KOPT-K1 (cell line): ENCODE results near the gene F10.

Experiments
- H3K27ac ChIP-seq: fragments of 200-600 bp; sonication (generic); 2 replicates; pipeline ENCODE4 v1.5.1; 2016; ENCODE audit warnings: antibody characterized with exemption, mild to moderate bottlenecking, low read depth, low read length; ENCODE audit not compliant: poor library complexity, severe bottlenecking
- H3K36me3 ChIP-seq: fragments of 200-600 bp; sonication (generic); 2 replicates; pipeline ENCODE4 v1.5.1; 2017; ENCODE audit warnings: antibody characterized with exemption, mild to moderate bottlenecking, low read length, moderate library complexity; ENCODE audit not compliant: insufficient read depth
- H3K9me3 ChIP-seq: fragments of 200-600 bp; sonication (generic); 2 replicates; pipeline ENCODE4 v1.5.1; 2017; ENCODE audit warnings: antibody characterized with exemption, low read length, mild to moderate bottlenecking; ENCODE audit not compliant: insufficient read depth, poor library complexity, severe bottlenecking

The F10 gene

DNA sequence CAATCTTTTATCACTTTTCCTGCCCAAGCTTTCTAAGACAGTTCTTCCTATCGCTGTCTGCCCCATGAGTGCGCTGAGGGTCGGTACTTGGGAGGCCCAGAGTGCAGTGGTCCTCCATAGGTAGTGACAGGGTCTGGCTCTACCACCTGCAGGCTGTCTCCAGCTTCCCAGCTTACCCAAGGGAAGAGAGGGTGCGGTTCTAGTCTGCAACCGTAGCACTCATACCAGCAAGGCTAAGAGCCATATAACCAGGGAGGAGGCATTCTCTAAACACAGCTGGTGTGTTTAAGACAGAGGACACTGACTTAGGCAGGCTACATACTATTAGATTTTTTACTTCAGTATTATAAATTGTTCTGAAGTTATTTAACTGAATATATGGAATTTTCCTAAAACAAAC is 44.1 kb downstream of the F10 start:
- H3K36me3 ChIP-seq, result peaks cover 37% of the 10 kb centered on the region
- peak overlapping the region; percentile 52 for H3K27ac ChIP-seq
- peaks cover 6% of the 10 kb centered on the region for H3K9me3 ChIP-seq

DNA sequence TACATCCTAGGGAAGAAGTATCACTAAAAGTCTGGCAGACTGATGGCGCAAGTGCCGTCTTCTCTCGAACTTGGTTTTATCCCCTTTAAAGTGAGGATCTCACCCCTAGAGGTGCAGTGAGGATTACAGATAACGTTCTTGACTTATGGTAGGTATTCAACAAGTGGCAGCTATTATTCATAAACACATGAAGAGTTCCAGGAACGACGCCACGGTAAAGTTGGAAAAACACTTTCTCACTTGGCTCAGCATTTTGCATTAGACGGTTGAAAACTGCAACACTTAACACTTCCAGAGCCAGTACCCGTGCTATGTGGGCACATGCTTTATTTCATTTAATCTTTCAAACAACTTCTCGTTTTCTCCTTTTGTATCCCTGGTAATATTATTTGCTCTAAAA is 44.6 kb downstream of the F10 start:
- peaks cover 42% of the 10 kb centered on the region for H3K36me3 ChIP-seq
- H3K9me3 ChIP-seq, result peaks cover 6% of the 10 kb centered on the region
- no peak overlapping the region for H3K27ac ChIP-seq

DNA sequence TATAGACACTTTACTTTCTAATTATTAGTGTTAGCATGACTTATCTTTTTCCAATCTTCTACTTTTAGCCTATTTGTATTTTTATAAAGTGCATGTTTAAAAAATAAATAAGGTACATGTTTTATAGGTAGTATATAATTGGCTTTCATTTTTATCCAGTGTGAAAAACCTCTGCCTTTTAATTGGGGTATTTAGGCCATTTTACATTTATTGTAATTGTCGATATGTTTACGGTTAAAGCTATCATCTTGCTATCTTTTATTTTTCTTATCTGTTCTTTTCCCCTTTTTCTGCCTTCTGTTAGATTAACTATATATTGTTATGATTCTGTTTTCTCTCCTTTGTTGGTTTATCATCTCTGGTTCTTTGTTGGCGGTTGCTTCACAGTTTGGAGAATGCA is 45.0 kb downstream of the F10 start:
- Histone ChIP-seq H3K9me3 (peaks cover 6% of the 10 kb centered on the region), H3K27ac (no peak overlapping the region), H3K36me3 (peaks cover 46% of the 10 kb centered on the region)

DNA sequence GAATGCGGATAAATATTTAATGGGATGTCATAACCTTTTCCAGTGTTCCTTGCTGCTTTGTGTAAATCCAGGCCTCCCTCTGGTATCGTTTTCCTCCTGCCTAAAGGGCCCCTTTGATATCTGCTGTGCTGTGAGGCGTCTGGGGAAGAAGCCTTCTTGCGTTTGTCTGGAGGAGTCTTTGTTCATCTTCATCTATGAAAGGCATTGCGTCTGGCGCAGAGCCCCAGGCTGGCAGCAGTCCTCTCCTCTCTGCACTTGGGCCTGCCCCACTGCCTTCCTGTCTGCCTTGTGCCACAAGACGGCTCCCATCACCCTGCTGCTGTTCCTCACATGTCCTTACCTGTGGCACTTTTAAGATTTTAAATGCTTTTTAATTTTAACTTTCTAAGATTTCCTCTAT is 45.6 kb downstream of the F10 start:
- Histone ChIP-seq H3K36me3 (peaks cover 52% of the 10 kb centered on the region), H3K27ac (no peak overlapping the region), H3K9me3 (peaks cover 6% of the 10 kb centered on the region)

DNA sequence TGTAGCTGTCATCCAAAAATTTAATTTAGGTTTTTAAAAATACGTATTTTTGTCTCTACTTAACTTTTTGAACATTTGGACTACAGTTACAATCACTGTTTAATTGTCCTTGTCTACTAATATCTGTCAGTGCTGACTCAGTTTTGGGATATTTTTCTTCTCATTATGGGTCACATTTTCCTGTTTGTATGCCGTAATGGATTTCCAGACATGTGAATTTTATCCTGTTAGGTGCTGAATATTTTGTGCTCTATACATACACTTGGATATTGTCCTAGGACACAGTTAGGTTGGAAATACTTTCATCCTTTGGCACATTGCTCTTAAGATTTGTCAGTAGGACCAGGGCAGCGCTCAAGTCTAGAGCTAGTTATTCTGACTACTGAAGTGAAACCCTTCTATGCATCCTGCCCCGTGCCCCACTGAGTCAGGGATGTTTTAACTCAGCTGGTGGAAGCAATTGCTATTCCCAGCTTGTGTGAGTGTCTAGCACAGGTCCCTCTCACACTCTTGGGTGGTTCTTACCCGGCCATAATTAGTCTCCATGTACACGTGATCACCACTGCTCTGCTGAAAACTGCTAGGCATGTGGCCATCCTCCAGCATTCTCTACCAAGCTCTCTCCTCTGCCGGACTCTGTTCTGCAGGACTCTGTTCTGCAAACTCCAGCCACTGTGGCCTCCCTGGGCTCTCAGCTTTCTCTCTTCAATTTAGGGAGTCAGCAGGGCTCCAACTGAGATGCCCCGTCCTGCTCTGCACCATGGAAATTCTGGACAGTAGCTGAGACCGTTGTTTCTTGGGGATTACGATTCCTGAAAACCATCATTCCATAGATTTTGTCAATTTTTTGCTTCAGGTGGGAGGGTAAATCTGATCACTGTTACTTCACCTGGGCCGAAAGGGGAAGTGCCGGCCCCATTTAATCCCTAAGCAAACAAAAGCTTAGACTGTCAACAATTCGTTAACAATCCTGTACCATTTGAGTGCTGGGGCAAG is 47.0 kb downstream of the F10 start:
- Histone ChIP-seq H3K27ac (no peak overlapping the region), H3K9me3 (peaks cover 6% of the 10 kb centered on the region), H3K36me3 (peaks cover 65% of the 10 kb centered on the region)

DNA sequence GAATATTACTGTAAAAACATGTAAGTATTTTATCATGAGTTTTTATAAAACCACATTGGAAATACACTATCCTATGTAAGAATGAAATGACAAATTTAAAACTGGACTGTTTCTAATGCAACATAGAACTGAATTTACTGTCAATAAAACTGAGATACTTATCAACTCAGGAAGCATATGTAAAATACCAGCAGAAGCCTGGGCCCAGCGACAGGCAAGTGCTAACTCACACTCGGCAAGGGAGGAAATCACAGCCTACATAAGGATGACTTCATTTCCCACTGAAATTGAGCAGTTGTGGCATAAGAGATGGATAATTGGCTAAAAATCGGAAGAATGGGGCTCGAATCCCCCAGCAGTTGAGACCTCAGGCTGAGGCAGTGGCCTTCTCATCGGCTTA is 47.9 kb downstream of the F10 start:
- peaks cover 74% of the 10 kb centered on the region for H3K36me3 ChIP-seq
- H3K27ac ChIP-seq, result no peak overlapping the region
- H3K9me3 ChIP-seq, result peaks cover 6% of the 10 kb centered on the region

DNA sequence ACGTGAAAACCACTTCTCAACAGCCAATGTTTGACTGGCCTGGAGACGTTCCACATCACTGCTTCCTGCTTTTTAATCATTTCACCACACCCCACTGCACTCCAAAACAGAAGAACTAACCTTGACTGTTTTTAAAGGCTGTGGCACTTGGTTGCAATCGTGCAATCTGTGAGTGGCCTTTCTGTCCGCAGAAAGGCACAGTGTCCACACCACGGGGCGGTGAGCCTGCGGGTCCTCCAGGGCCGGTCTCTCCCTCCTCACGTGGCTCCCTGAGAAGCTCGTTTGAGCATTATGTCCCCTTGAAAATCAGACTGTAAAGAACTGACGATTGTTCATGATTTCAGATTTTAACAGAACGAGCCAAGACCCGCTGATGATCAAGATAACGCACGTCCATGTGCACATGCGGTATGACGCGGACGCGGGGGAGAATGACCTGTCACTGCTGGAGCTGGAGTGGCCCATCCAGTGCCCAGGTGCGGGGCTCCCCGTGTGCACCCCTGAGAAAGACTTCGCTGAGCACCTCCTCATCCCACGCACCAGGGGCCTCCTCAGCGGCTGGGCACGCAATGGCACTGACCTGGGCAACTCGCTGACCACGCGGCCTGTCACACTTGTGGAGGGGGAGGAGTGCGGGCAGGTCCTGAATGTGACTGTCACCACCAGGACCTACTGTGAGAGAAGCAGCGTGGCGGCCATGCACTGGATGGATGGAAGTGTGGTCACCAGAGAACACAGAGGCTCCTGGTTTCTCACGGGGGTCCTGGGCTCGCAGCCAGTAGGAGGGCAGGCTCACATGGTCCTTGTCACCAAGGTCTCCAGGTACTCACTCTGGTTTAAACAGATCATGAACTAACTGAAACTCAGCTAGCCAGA is 48.9 kb downstream of the F10 start:
- Histone ChIP-seq H3K9me3 (peaks cover 6% of the 10 kb centered on the region), H3K36me3 (peaks cover 84% of the 10 kb centered on the region), H3K27ac (no peak overlapping the region)

DNA sequence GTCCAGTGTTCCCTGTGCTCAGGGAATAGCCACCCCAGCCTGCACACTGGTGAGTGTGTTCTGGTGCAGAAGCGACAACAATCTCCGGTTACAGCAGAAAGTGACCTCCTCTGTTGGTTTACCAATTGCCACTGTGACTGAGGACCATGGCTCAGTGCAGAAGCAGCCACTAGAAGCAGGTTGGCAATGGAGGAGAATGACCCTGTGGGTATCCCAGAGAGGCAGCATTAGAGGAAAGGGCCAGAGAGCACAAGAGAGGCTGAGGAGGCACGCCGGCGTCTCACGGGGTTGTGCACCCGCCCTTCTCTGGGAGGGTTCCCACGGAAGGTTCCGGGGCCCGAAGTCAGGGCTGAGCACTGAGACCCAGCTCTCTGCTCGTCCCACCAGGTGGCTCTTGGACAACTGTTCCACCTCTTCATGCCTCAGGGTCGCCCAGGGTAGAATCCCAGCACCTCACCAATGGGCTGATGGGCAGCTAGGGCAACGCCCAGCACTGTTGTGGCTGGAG is 49.9 kb downstream of the F10 start:
- no peak overlapping the region for H3K27ac ChIP-seq
- peaks cover 94% of the 10 kb centered on the region for H3K36me3 ChIP-seq
- H3K9me3 ChIP-seq, result peaks cover 6% of the 10 kb centered on the region

DNA sequence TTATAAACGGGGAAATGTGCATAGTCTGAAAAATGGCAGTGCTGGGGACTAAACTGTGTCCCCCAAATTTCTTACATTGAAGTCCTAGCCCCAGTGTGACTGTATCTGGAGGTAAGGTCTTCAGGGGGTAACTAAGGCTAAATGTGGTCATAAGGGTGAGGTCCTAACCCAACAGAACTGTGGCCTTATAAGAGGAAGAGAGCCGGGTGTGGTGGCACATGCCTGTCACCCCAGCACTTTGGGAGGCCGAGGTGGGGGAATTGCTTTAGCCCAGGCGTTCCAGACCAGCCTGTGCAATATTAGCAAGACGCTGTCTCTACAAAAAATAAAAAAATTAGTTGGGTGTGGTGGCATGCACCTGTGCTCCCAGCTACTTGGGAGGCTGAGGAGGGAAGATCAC is 53.7 kb downstream of the F10 start:
- Histone ChIP-seq H3K36me3 (peaks cover 98% of the 10 kb centered on the region), H3K9me3 (no peaks in the 10 kb centered on the region), H3K27ac (no peak overlapping the region)

DNA sequence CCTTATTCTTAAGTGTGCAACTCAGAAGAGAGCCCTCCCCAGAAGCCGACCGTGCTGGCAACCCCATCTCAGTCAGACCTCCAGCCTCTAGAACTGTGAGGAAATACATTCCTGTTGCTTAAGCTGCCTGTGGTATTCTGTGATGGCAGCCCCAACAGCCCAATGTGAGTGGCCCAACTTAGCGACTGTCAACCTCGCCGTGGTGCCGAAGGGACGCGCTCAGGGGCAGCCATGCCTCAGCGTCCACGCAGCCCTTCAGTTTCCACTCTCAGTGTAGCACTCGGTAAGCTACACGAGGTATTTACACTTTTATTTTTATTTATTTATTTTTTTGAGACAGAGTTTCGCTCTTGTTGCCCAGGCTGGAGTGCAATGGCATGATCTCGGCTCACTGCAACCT is 54.2 kb downstream of the F10 start:
- H3K27ac ChIP-seq, result no peak overlapping the region
- no peaks in the 10 kb centered on the region for H3K9me3 ChIP-seq
- peaks cover 98% of the 10 kb centered on the region for H3K36me3 ChIP-seq

DNA sequence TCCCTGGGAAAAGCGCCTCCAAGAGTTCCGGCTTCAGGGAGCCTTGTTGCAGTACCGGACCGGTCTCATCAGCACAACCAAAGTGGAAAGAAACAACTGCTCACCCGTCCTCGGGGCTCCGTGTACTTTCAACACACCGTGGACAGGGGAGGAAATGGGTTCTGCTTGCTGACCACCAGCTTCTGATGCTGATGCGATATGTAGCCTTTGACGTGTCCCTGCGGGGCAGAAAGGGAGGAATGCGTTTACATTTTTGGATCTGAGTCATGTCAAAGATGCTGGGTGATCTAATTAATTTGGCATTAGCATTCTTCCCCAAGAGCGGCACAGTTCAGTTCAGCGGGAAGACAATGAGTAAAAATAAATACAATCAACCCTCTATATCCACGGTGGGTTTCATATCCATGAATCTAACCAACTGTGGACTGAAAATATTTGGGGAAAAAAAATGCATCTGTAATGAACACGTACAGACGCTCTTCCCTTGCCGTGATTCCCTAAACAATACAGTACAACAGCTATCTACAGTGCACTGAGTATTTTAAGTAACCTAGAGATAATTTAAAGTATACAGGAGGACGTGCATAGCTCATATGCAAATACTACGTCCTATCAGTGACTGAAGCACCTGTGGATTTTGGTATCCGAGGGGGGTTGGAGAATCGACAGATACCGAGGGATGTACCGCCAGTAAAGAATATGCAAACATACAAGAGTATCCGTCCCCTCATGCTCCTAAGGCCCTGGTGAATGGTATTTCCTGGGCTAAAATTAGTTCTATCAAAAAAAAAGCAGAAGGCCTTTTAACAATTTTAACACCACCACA is 55.7 kb downstream of the F10 start:
- Histone ChIP-seq H3K9me3 (no peaks in the 10 kb centered on the region), H3K36me3 (peaks cover 98% of the 10 kb centered on the region), H3K27ac (peak overlapping the region; percentile 63)

DNA sequence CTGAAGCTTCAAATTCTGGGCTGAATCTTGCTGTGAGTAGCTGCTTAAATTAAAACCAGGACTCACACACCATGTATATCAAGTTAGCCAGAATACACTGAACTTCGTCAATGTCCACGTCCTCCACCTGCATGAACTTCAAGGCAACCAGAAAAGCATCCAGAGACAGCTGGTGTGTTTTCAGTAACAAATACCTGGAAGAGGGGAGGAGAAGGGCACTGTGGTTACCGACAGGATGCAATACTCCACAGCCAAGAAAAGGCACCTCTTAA is 56.2 kb downstream of the F10 start:
- Histone ChIP-seq H3K36me3 (peaks cover 99% of the 10 kb centered on the region), H3K27ac (peak overlapping the region; percentile 63)

DNA sequence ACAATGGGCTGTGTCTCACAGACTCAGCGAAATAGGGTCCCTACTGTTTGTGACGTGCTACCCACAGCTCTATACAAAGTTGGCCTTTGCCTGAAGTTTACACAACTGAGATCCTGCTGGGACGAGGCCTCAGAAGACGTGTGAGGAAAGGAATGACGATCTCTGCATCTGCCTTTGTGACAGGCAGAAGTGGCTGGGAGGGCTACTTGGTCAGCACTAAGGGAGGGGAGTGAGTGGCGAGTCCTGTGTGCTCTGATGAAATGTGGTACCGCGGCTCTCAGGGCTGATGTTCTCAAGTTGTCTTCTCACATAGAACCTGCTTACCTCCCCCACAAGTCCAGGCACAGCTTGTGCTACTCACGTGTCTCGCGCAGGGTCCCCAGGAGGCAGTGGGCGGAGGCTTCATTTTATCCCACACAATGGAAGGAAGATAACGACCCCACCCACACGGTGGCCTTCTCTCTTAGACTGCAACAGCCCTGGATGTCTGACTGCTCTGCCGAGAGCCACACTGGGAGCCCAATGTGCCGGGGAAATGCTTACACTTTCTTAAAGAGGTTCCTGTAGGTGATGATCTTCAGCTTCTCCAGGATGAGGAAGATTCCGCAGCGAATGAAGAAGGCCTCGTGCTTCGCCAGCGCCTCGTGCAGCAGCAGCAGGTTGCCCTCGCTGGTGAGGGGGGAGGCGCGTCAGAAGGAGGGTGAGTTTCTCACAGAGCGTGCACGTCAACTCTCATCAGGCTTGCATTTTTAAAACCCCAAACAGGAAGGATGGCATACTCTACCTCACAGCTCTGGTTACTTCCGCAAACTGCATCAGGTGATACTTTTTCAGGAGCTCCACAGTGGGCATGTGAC is 57.0 kb downstream of the F10 start:
- Histone ChIP-seq H3K27ac (peak overlapping the region; percentile 63), H3K36me3 (peaks cover 99% of the 10 kb centered on the region), H3K9me3 (no peaks in the 10 kb centered on the region)

More for the DNA sequence above, 56.2 kb downstream of the F10 start:
- H3K9me3 ChIP-seq, result no peaks in the 10 kb centered on the region

DNA sequence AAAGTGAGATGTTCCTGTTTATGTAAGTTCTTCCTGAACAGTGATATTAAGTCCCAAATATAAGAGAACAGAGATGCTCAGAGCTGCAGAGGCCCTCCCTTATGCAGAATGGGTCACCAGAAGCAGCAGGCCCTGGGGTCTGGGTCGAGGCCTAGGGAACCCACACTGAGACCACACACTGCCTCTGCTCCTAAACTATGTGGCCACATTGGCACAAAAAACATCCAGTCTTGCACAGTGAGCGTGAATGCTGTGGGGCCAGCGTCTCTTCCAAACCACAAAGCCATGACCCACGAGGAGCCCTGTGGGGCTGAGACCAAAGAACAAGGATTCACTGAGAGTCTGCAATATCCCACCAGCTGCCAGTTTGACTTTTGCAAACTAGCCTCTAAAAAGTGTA is 59.4 kb downstream of the F10 start:
- Histone ChIP-seq H3K27ac (peak overlapping the region; percentile 24), H3K9me3 (no peaks in the 10 kb centered on the region), H3K36me3 (peaks cover 91% of the 10 kb centered on the region)
